HEK293T (cell line): ENCODE results near the gene CTAGE4.
"Not testable (repeated sequence)": the region's sequence is repeated elsewhere in the genome, so short reads cannot be mapped to it uniquely, and the experiment has no call there.

ENCODE experiments used
- FOXK2 ChIP-seq: fragments of 450-650 bp; IDR thresholded peaks from 2 replicates; pipeline ENCODE4 v1.6.1; 2016; ENCODE audit warnings: mild to moderate bottlenecking
- SUZ12 ChIP-seq: fragments of 450-650 bp; IDR thresholded peaks from 2 replicates; pipeline ENCODE4 v1.6.1; 2016; ENCODE audit warnings: mild to moderate bottlenecking

GRCh38 chr7:144219149-144219548 lies 35.9 kb downstream of the CTAGE4 start:
- TF ChIP-seq FOXK2, SUZ12: not testable (repeated sequence)
